Prostate gland (tissue), 2 donors: Measurements from ENCODE around the gene PTPRD.

Source experiments
- POLR2A ChIP-seq: fragments of 450-650 bp; IDR thresholded peaks from one replicate; pipeline ENCODE4 v1.6.1; 2016; ENCODE audit warnings: antibody characterized with exemption, mild to moderate bottlenecking
- POLR2AphosphoS5 ChIP-seq: sonication (generic); formaldehyde crosslinking; IDR thresholded peaks from one replicate; pipeline ENCODE4 v1.6.1; 2017; ENCODE audit warnings: antibody characterized with exemption
- TF ChIP-seq, protein P1 (sequence below), 4 experiments: fragments of 200-600 bp in 2 of 4; fragments of 450-650 bp in 2 of 4; sonication (generic) in 2 of 4; IDR thresholded peaks; 1 replicate in 3 of 4; 2 replicates in 1 of 4; pipeline ENCODE4 v1.5.1; 2016 to 2019; ENCODE audit warnings: antibody characterized with exemption in 4 of 4, mild to moderate bottlenecking in 2 of 4, moderate library complexity in 2 of 4

DNA sequence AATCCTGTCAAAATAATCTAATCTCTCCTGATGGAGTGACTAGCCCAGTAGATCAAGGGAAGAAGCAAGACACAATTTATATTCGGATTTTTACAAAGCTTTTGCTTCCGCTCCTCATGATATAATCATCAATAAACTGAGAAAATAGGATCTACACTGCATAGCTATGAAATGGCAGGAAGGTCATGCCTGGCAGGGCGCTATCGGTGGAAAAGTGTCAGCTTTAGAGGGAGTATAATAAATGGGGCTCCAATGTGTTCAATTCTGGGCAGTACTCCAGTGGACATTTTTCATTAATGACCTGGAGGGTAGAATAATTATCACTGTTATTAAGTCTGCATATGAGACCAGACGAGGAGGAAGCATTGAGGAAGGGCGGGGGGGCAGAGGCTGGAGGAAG lies 1799.9 kb downstream of the PTPRD start:
- TF ChIP-seq, protein P1, sequence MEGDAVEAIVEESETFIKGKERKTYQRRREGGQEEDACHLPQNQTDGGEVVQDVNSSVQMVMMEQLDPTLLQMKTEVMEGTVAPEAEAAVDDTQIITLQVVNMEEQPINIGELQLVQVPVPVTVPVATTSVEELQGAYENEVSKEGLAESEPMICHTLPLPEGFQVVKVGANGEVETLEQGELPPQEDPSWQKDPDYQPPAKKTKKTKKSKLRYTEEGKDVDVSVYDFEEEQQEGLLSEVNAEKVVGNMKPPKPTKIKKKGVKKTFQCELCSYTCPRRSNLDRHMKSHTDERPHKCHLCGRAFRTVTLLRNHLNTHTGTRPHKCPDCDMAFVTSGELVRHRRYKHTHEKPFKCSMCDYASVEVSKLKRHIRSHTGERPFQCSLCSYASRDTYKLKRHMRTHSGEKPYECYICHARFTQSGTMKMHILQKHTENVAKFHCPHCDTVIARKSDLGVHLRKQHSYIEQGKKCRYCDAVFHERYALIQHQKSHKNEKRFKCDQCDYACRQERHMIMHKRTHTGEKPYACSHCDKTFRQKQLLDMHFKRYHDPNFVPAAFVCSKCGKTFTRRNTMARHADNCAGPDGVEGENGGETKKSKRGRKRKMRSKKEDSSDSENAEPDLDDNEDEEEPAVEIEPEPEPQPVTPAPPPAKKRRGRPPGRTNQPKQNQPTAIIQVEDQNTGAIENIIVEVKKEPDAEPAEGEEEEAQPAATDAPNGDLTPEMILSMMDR (IDR thresholded peaks at IDR 0.05) = no peak
- TF ChIP-seq POLR2A = no peak
- TF ChIP-seq POLR2AphosphoS5 = no peak
